Measurements from ENCODE around the gene KRT75.

GRCh38 chr12:52423035-52423434 lies 11.1 kb downstream of the KRT75 start:
- TF ChIP-seq POLR2AphosphoS5 (IDR thresholded peaks at IDR 0.05), result no peak
- TF ChIP-seq CTCF (IDR thresholded peaks at IDR 0.05), result no peak
- no peak for TF ChIP-seq POLR2A (IDR thresholded peaks at IDR 0.05)

All from stomach (tissue), 4 donors.